ENCODE results near the gene XKR7.

DNA sequence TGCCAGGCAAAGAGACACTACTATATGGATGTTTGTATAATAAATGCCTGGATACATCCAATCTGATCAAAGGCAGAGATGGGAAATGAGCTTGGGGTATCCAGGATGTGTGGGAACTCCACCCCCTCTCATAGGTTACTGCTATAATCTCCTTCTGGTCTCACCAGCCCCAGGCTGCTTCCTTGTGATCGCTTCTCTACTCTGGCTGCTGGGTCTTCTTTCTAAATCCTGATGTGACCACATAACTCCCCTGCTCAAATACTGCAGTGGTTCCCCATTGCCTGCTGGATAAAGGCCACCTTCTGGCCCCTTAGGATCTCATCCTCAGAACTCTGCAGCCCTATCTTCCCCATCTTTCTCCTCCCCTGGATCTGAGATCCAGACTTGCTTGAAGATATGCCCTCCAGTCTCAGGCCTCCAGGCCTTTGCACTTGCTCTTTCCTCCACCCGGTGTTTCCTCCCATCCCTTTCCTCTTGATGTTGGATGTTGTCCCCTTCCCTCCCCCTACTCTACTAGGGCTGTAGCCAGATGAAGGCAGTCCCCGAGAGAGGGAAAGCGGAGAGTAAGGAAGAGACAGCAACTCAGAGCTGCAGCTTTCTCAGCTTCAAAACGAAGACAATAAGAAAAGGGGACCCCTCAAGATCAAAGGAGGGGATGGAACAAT is 828 bp upstream of the XKR7 start:
- TF ChIP-seq, protein P1, sequence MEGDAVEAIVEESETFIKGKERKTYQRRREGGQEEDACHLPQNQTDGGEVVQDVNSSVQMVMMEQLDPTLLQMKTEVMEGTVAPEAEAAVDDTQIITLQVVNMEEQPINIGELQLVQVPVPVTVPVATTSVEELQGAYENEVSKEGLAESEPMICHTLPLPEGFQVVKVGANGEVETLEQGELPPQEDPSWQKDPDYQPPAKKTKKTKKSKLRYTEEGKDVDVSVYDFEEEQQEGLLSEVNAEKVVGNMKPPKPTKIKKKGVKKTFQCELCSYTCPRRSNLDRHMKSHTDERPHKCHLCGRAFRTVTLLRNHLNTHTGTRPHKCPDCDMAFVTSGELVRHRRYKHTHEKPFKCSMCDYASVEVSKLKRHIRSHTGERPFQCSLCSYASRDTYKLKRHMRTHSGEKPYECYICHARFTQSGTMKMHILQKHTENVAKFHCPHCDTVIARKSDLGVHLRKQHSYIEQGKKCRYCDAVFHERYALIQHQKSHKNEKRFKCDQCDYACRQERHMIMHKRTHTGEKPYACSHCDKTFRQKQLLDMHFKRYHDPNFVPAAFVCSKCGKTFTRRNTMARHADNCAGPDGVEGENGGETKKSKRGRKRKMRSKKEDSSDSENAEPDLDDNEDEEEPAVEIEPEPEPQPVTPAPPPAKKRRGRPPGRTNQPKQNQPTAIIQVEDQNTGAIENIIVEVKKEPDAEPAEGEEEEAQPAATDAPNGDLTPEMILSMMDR (IDR thresholded peaks at IDR 0.05), result no peak
- TF ChIP-seq EP300 (IDR thresholded peaks at IDR 0.05; ENCODE audit: low read depth) (no peak), POLR2A (IDR thresholded peaks at IDR 0.05) (no peak), POLR2AphosphoS5 (IDR thresholded peaks at IDR 0.05) (no peak)

Data from transverse colon (tissue), 4 donors.